GM18498 (cell line): ENCODE data around the gene GGPS1.
A peak's percentile ranks its signal among the peaks of the same experiment; 100 is the strongest.
"Not testable (repeated sequence)": the region's sequence is repeated elsewhere in the genome, so short reads cannot be mapped to it uniquely, and the experiment has no call there.

Source experiments
- ATAC-seq: cut with Tn5 transposase; IDR thresholded peaks from one replicate; pipeline ENCODE4 v1.9.1; 2021; ENCODE audit warnings: mild to moderate bottlenecking, moderate library complexity; ENCODE audit not compliant: unreplicated experiment

Gene GGPS1

GRCh38 chr1:235304549-235305451 lies 23.6 kb upstream of the GGPS1 start:
- ATAC-seq, result no peak

GRCh38 chr1:235307158-235308124 lies 20.9 kb upstream of the GGPS1 start:
- ATAC-seq, result no peak

GRCh38 chr1:235309206-235309605 lies 19.2 kb upstream of the GGPS1 start:
- ATAC-seq, result not testable (repeated sequence)

GRCh38 chr1:235313262-235313661 lies 15.1 kb upstream of the GGPS1 start:
- no peak for ATAC-seq

GRCh38 chr1:235313931-235314678 lies 14.3 kb upstream of the GGPS1 start:
- no peak for ATAC-seq

- ATAC-seq, result no peak
Observed at GRCh38 chr1:235315173-235315572, 13.2 kb upstream of the GGPS1 start.

GRCh38 chr1:235315735-235316134 lies 12.6 kb upstream of the GGPS1 start:
- ATAC-seq, result no peak

- no peak for ATAC-seq
Observed at GRCh38 chr1:235317168-235317567, 11.2 kb upstream of the GGPS1 start.

GRCh38 chr1:235319255-235319654 lies 9.1 kb upstream of the GGPS1 start:
- no peak for ATAC-seq

- no peak for ATAC-seq
Observed at GRCh38 chr1:235320521-235321179, 7.7 kb upstream of the GGPS1 start.

GRCh38 chr1:235324296-235324695 lies 4.1 kb upstream of the GGPS1 start:
- no peak for ATAC-seq

GRCh38 chr1:235325139-235325538 lies 3.2 kb upstream of the GGPS1 start:
- no peak for ATAC-seq

GRCh38 chr1:235325854-235326253 lies 2.5 kb upstream of the GGPS1 start:
- no peak for ATAC-seq

- peak; percentile 18 for ATAC-seq
Observed at GRCh38 chr1:235326719-235327558, 1.4 kb upstream of the GGPS1 start.

GRCh38 chr1:235327559-235328270 lies 655 bp upstream of the GGPS1 start, which contains the start of gene ARID4B:
Gene ARID4B, minus strand, starts transcription at chr1:235328179. Its CDS starts 1,260 bp downstream, at chr1:235326919.
- ATAC-seq, result peak; percentile 13

- ATAC-seq, result peak; percentile 27
Observed at GRCh38 chr1:235329139-235329902, 951 bp downstream of the GGPS1 start.

GRCh38 chr1:235330918-235331285 lies 2.5 kb downstream of the GGPS1 start:
- ATAC-seq, result no peak

GRCh38 chr1:235331401-235331800 lies 3.0 kb downstream of the GGPS1 start:
- no peak for ATAC-seq
